ENCODE data around the gene GPR160. TPM values are rescaled to one million over a fixed set of nuclear protein-coding genes. Genes with fewer than 3 reads are reported as not detected.

Gene GPR160, protein sequence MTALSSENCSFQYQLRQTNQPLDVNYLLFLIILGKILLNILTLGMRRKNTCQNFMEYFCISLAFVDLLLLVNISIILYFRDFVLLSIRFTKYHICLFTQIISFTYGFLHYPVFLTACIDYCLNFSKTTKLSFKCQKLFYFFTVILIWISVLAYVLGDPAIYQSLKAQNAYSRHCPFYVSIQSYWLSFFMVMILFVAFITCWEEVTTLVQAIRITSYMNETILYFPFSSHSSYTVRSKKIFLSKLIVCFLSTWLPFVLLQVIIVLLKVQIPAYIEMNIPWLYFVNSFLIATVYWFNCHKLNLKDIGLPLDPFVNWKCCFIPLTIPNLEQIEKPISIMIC
- total RNA-seq = 1 to 10 TPM; 1.8 to 7.2 TPM
- polyA plus RNA-seq = 1 to 10 TPM in 1 of 2 donors, under 1 TPM in 1; 0.99 to 1.6 TPM

DNA sequence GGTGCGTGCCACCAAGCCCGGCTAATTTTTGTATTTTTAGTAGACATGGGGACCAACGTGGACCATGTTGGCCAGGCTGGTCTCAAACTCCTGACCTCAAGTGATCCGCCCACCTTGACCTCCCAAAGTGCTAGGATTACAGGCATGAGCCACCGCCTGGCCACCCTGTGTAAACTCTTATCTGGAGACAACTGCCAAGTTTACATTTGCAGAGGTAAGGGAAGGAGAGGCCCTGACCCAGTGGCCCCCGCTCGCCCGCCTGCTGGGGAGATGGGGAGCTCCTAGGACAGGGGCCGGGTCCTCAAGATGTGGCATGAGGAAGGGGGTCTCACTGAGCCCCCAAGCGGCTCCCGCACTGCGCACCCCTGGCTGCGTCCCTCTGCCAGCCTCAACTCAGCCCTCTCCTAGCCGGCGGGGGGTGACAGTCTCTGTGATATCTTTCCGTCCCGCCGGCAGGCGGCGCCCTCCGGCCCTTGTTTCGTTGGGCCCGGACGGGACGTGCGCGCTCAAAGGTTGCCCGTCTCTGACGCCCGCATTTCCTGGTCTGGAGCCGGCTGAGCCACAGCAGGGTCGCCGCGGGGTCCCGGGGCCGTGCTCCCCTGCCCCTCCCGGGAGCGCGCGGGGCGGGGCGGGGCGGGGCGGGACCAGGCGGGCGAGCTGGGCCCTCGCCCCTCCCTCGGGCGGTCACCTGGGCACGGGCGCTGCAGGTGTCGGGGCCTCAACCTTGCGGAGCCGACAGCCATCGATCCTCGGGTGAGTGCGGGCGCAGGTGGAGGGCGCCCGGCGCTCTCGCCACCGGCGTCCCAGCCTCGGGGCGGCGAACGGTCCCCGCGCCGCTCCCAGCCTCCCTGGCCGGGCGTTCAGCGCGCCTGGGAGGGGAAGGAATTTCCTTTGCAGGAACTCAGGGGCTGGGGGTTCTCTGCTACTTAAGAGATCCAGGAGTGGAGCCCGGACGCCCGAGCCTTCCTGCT, at the start of gene GPR160:
GPR160 (plus strand) TSS at position 533 of the 971 bp plus-strand sequence. CDS start 45,978 bp downstream, outside the sequence.
- H3K27ac ChIP-seq (ENCODE audit: low read depth in 1 of 2, low read length in 2 of 2) = peak within 1 kb of the TSS; percentile 35 to 47
- peak; percentile 82 for DNase-seq (ENCODE audit: low spot score)
- H3K9ac ChIP-seq (ENCODE audit: low read depth in 1 of 2, low read length in 2 of 2) = peak within 1 kb of the TSS in 1 of 2 donors; percentile 43
- no peaks in the 10 kb centered on the region for H3K27me3 ChIP-seq (ENCODE audit: control insufficient read depth in 4 of 4, insufficient read depth in 4 of 4, low read length in 3 of 4)
- peaks cover 5 to 14% (median 12%) of the 10 kb centered on the region in 4 donors for H3K4me1 ChIP-seq (ENCODE audit: control insufficient read depth in 4 of 4, insufficient read depth in 4 of 4, low read length in 3 of 4)
- no peaks in the 10 kb centered on the region for H3K36me3 ChIP-seq (ENCODE audit: control insufficient read depth in 4 of 4, insufficient read depth in 3 of 4, low read depth in 1 of 4, low read length in 3 of 4)
- H3K9me3 ChIP-seq (ENCODE audit: control insufficient read depth in 4 of 4, low read length in 3 of 4) = no peaks in the 10 kb centered on the region
- 4% methylated on average over 78 of the region's 78 CpGs for WGBS
- TF ChIP-seq, protein P1, sequence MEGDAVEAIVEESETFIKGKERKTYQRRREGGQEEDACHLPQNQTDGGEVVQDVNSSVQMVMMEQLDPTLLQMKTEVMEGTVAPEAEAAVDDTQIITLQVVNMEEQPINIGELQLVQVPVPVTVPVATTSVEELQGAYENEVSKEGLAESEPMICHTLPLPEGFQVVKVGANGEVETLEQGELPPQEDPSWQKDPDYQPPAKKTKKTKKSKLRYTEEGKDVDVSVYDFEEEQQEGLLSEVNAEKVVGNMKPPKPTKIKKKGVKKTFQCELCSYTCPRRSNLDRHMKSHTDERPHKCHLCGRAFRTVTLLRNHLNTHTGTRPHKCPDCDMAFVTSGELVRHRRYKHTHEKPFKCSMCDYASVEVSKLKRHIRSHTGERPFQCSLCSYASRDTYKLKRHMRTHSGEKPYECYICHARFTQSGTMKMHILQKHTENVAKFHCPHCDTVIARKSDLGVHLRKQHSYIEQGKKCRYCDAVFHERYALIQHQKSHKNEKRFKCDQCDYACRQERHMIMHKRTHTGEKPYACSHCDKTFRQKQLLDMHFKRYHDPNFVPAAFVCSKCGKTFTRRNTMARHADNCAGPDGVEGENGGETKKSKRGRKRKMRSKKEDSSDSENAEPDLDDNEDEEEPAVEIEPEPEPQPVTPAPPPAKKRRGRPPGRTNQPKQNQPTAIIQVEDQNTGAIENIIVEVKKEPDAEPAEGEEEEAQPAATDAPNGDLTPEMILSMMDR (IDR thresholded peaks at IDR 0.05; ENCODE audit: low read depth, low read length, missing input control) = peak; percentile 50
- TF ChIP-seq RAD21 (IDR thresholded peaks at IDR 0.05) (peak; percentile 57 to 73), HNF4G (IDR thresholded peaks at IDR 0.05) (no peak)
- TF ChIP-seq, protein P2, sequence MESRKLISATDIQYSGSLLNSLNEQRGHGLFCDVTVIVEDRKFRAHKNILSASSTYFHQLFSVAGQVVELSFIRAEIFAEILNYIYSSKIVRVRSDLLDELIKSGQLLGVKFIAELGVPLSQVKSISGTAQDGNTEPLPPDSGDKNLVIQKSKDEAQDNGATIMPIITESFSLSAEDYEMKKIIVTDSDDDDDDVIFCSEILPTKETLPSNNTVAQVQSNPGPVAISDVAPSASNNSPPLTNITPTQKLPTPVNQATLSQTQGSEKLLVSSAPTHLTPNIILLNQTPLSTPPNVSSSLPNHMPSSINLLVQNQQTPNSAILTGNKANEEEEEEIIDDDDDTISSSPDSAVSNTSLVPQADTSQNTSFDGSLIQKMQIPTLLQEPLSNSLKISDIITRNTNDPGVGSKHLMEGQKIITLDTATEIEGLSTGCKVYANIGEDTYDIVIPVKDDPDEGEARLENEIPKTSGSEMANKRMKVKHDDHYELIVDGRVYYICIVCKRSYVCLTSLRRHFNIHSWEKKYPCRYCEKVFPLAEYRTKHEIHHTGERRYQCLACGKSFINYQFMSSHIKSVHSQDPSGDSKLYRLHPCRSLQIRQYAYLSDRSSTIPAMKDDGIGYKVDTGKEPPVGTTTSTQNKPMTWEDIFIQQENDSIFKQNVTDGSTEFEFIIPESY (IDR thresholded peaks at IDR 0.05) = no peak
- peak within 1 kb of the TSS; percentile 49 to 76 (median 63) for H3K4me3 ChIP-seq (ENCODE audit: low read depth in 1 of 3, low read length in 3 of 3)

DNA sequence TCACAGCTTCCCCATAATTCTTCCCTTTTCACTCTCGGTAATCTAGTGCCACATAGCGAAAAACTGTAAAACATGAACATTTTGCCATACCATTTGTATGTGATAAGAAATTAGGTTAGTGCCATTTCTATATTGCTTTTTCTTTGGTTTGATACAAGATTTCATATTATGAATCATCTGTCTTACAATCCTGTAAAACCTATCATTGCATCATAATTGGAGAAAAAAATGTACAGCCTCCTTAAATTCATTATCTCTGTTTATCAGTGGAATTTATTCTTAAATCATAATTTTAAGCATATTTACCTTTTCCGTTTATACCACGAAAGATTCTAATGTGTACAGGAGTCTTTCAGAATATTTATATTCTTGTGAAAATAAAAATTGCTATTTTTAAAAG, 47.4 kb upstream of the GPR160 start:
- no peak for DNase-seq (ENCODE audit: low spot score)
- no peaks in the 10 kb centered on the region for H3K27me3 ChIP-seq (ENCODE audit: control insufficient read depth in 4 of 4, insufficient read depth in 4 of 4, low read length in 3 of 4)
- H3K4me1 ChIP-seq (ENCODE audit: control insufficient read depth in 4 of 4, insufficient read depth in 4 of 4, low read length in 3 of 4) = no peaks in the 10 kb centered on the region
- WGBS = 96% methylated on average over 4 of the region's 4 CpGs
- peaks cover 5 to 72% (median 58%) of the 10 kb centered on the region in 4 donors for H3K36me3 ChIP-seq (ENCODE audit: control insufficient read depth in 4 of 4, insufficient read depth in 3 of 4, low read depth in 1 of 4, low read length in 3 of 4)
- H3K27ac ChIP-seq (ENCODE audit: low read depth in 1 of 2, low read length in 2 of 2) = no peak overlapping the region
- no peaks in the 10 kb centered on the region for H3K9me3 ChIP-seq (ENCODE audit: control insufficient read depth in 4 of 4, low read length in 3 of 4)
- no peak overlapping the region for H3K4me3 ChIP-seq (ENCODE audit: low read depth in 1 of 3, low read length in 3 of 3)
- no peak overlapping the region for H3K9ac ChIP-seq (ENCODE audit: low read depth in 1 of 2, low read length in 2 of 2)
- TF ChIP-seq, protein P1 (IDR thresholded peaks at IDR 0.05; ENCODE audit: low read depth, low read length, missing input control) = no peak
- no peak for TF ChIP-seq FOXA2 (IDR thresholded peaks at IDR 0.05)
- TF ChIP-seq NR2F2 (IDR thresholded peaks at IDR 0.05) = no peak
- TF ChIP-seq, protein P3, sequence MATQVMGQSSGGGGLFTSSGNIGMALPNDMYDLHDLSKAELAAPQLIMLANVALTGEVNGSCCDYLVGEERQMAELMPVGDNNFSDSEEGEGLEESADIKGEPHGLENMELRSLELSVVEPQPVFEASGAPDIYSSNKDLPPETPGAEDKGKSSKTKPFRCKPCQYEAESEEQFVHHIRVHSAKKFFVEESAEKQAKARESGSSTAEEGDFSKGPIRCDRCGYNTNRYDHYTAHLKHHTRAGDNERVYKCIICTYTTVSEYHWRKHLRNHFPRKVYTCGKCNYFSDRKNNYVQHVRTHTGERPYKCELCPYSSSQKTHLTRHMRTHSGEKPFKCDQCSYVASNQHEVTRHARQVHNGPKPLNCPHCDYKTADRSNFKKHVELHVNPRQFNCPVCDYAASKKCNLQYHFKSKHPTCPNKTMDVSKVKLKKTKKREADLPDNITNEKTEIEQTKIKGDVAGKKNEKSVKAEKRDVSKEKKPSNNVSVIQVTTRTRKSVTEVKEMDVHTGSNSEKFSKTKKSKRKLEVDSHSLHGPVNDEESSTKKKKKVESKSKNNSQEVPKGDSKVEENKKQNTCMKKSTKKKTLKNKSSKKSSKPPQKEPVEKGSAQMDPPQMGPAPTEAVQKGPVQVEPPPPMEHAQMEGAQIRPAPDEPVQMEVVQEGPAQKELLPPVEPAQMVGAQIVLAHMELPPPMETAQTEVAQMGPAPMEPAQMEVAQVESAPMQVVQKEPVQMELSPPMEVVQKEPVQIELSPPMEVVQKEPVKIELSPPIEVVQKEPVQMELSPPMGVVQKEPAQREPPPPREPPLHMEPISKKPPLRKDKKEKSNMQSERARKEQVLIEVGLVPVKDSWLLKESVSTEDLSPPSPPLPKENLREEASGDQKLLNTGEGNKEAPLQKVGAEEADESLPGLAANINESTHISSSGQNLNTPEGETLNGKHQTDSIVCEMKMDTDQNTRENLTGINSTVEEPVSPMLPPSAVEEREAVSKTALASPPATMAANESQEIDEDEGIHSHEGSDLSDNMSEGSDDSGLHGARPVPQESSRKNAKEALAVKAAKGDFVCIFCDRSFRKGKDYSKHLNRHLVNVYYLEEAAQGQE (IDR thresholded peaks at IDR 0.05) = no peak
- TF ChIP-seq, protein P4, sequence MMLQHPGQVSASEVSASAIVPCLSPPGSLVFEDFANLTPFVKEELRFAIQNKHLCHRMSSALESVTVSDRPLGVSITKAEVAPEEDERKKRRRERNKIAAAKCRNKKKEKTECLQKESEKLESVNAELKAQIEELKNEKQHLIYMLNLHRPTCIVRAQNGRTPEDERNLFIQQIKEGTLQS (IDR thresholded peaks at IDR 0.05) = no peak
- no peak for TF ChIP-seq JUND (IDR thresholded peaks at IDR 0.05)
- TF ChIP-seq HNF4G (IDR thresholded peaks at IDR 0.05) = no peak
- TF ChIP-seq, protein P2 (IDR thresholded peaks at IDR 0.05) = no peak
- TF ChIP-seq, protein P5, sequence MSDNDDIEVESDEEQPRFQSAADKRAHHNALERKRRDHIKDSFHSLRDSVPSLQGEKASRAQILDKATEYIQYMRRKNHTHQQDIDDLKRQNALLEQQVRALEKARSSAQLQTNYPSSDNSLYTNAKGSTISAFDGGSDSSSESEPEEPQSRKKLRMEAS (IDR thresholded peaks at IDR 0.05) = no peak

All from liver (tissue), 9 donors.